Esophagus squamous epithelium (tissue), 4 donors: Measurements from ENCODE around the gene RSPO1.

ENCODE experiments used
- POLR2A ChIP-seq, 4 donors: fragments of 450-650 bp; IDR thresholded peaks; one replicate each; pipeline ENCODE4 v1.6.1; 2017; ENCODE audit warnings: antibody characterized with exemption in 4 of 4, mild to moderate bottlenecking in 4 of 4, moderate library complexity in 3 of 4
- TF ChIP-seq, protein P1 (sequence below), 6 experiments: fragments of 450-650 bp in 4 of 6; fragments of 200-600 bp in 2 of 6; sonication (generic) in 2 of 6; IDR thresholded peaks; one replicate each; pipeline ENCODE4 v1.5.1; 2016 to 2019; ENCODE audit warnings: antibody characterized with exemption in 6 of 6, mild to moderate bottlenecking in 4 of 6, moderate library complexity in 4 of 6

DNA sequence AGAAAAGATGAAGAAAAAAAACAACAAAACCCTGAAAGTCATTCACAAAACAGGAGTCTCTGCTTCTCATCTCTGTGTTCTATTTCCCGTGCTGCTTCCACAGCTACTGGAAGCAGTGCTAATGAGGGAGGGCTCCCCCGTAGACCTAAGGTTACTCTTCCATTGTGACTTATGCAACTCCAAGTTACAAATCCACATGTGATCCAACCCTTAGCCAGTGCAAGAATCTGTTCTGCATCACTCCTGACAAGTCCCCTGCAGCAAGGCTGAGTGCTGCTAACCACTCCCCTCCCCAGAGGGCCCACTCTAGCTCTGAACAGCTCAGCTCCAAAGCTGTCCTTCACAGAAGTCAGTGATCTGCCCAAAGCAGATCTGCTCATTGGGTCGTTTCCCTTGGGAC, 67.7 kb downstream of the RSPO1 start:
- TF ChIP-seq, protein P1, sequence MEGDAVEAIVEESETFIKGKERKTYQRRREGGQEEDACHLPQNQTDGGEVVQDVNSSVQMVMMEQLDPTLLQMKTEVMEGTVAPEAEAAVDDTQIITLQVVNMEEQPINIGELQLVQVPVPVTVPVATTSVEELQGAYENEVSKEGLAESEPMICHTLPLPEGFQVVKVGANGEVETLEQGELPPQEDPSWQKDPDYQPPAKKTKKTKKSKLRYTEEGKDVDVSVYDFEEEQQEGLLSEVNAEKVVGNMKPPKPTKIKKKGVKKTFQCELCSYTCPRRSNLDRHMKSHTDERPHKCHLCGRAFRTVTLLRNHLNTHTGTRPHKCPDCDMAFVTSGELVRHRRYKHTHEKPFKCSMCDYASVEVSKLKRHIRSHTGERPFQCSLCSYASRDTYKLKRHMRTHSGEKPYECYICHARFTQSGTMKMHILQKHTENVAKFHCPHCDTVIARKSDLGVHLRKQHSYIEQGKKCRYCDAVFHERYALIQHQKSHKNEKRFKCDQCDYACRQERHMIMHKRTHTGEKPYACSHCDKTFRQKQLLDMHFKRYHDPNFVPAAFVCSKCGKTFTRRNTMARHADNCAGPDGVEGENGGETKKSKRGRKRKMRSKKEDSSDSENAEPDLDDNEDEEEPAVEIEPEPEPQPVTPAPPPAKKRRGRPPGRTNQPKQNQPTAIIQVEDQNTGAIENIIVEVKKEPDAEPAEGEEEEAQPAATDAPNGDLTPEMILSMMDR (IDR thresholded peaks at IDR 0.05), result no peak
- TF ChIP-seq POLR2A (IDR thresholded peaks at IDR 0.05), result no peak
